ENCODE data around the gene RNLS.

DNA sequence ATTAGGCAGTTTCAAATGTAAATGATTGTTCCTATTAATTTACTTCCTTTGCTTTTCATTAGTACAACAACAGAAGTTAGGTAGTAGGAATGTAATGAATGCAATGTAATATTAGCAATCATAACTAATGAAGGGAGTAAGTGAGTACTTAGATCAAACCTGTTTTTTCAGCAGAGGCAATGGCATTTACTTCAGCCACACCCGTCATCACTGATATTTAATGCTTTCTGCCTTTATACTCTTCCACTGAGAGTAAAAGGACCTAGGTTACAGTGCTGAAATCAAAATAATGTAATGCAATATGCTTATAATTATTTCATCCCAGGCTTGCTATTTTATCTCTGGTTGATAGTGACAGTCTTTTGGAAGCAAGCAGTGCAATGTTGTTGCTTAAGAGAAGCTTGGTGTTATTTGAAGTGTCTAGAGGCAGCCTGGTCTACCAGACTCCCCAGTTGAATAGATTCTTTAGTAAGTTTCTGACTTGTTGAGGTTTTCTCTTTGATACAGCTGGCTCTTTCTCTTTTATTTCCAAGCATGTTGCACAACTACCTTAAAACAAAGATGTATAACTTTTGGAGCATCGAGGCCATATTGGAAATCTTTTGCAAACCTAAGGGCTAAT lies 149.4 kb downstream of the RNLS start:
- no peak for TF ChIP-seq EZH2 (IDR thresholded peaks at IDR 0.05)
- TF ChIP-seq, protein P1, sequence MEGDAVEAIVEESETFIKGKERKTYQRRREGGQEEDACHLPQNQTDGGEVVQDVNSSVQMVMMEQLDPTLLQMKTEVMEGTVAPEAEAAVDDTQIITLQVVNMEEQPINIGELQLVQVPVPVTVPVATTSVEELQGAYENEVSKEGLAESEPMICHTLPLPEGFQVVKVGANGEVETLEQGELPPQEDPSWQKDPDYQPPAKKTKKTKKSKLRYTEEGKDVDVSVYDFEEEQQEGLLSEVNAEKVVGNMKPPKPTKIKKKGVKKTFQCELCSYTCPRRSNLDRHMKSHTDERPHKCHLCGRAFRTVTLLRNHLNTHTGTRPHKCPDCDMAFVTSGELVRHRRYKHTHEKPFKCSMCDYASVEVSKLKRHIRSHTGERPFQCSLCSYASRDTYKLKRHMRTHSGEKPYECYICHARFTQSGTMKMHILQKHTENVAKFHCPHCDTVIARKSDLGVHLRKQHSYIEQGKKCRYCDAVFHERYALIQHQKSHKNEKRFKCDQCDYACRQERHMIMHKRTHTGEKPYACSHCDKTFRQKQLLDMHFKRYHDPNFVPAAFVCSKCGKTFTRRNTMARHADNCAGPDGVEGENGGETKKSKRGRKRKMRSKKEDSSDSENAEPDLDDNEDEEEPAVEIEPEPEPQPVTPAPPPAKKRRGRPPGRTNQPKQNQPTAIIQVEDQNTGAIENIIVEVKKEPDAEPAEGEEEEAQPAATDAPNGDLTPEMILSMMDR (IDR thresholded peaks at IDR 0.05 in 2 of 3, conservative IDR thresholded peaks at IDR 0.05 in 1 of 3; ENCODE audit: borderline replicate concordance in 1 of 3, insufficient read depth in 1 of 3, low read depth in 2 of 3, low read length in 2 of 3): no peak
- no peak for TF ChIP-seq ZNF274 (IDR thresholded peaks at IDR 0.05; ENCODE audit: low read depth, low read length)
- no peak for TF ChIP-seq POLR2A (IDR thresholded peaks at IDR 0.05; ENCODE audit: borderline replicate concordance, extremely low read depth, insufficient read depth, insufficient read length)
- TF ChIP-seq SIN3A (IDR thresholded peaks at IDR 0.05; ENCODE audit: low read depth): no peak
- no peak for TF ChIP-seq CEBPB (IDR thresholded peaks at IDR 0.05; ENCODE audit: low read depth)
- TF ChIP-seq POLR2AphosphoS5 (IDR thresholded peaks at IDR 0.05; ENCODE audit: low read depth, low read length): no peak
- no peak for TF ChIP-seq MAX (IDR thresholded peaks at IDR 0.05)
- TF ChIP-seq, protein P2, sequence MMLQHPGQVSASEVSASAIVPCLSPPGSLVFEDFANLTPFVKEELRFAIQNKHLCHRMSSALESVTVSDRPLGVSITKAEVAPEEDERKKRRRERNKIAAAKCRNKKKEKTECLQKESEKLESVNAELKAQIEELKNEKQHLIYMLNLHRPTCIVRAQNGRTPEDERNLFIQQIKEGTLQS (IDR thresholded peaks at IDR 0.05): no peak
- TF ChIP-seq EGR1 (IDR thresholded peaks at IDR 0.05; ENCODE audit: low read depth): no peak

All from HCT116 (cell line).